Measurements from ENCODE around the gene PIK3R5.

Gene PIK3R5

GRCh38 chr17:8947201-8947600 lies 18.3 kb downstream of the PIK3R5 start:
- H3K27ac ChIP-seq (ENCODE audit: low read depth, low read length) = no peak overlapping the region
- H3K9me3 ChIP-seq (ENCODE audit: control insufficient read depth, insufficient read depth, low read length) = no peaks in the 10 kb centered on the region
- no peak overlapping the region for H3K4me2 ChIP-seq (ENCODE audit: low read length)
- TF ChIP-seq, protein P1, sequence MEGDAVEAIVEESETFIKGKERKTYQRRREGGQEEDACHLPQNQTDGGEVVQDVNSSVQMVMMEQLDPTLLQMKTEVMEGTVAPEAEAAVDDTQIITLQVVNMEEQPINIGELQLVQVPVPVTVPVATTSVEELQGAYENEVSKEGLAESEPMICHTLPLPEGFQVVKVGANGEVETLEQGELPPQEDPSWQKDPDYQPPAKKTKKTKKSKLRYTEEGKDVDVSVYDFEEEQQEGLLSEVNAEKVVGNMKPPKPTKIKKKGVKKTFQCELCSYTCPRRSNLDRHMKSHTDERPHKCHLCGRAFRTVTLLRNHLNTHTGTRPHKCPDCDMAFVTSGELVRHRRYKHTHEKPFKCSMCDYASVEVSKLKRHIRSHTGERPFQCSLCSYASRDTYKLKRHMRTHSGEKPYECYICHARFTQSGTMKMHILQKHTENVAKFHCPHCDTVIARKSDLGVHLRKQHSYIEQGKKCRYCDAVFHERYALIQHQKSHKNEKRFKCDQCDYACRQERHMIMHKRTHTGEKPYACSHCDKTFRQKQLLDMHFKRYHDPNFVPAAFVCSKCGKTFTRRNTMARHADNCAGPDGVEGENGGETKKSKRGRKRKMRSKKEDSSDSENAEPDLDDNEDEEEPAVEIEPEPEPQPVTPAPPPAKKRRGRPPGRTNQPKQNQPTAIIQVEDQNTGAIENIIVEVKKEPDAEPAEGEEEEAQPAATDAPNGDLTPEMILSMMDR (IDR thresholded peaks at IDR 0.05; ENCODE audit: low read depth, low read length, poor library complexity, severe bottlenecking) = no peak
- no peak for TF ChIP-seq EZH2phosphoT487 (IDR thresholded peaks at IDR 0.05; ENCODE audit: borderline replicate concordance, low read length)
- no peaks in the 10 kb centered on the region for H3K9me2 ChIP-seq (replicated peaks; ENCODE audit: control insufficient read depth, low read length)
- H3K79me2 ChIP-seq (ENCODE audit: control insufficient read depth, low read length) = no peaks in the 10 kb centered on the region
- H3K4me1 ChIP-seq (ENCODE audit: control insufficient read depth, low read length) = no peaks in the 10 kb centered on the region
- H3K4me3 ChIP-seq (ENCODE audit: low read length) = no peak overlapping the region
- H3F3A ChIP-seq (ENCODE audit: control insufficient read depth, insufficient read depth) = no peaks in the 10 kb centered on the region
- H3K36me3 ChIP-seq (ENCODE audit: control insufficient read depth, low read length) = no peaks in the 10 kb centered on the region
- H4K20me1 ChIP-seq (ENCODE audit: control insufficient read depth, insufficient read depth, low read depth, low read length) = no peaks in the 10 kb centered on the region
- peaks cover 4% of the 10 kb centered on the region; the same call in 1 of the 2 replicates for H3K27me3 ChIP-seq (ENCODE audit: control insufficient read depth, low read length)

DNA sequence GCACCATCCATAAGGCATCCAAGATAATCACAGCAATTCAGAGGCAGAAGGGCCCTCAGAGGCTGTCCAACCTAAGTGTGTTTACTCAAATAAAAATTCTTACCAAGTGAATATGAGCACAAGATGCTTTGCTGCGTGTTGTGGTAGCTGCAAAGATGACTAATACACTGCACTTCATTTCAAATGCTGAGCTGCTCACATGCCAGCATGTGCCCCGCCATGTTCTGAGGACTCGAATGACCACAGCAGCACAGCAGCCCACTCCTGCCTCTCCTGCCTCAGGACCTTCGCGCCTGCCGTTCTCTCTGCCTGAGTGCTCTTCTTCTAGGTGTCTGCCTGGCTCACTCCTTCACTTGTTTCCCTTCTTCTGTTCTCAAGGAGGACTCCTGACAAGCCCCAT lies 19.0 kb downstream of the PIK3R5 start:
- H3K9me3 ChIP-seq (ENCODE audit: control insufficient read depth, insufficient read depth, low read length) = no peaks in the 10 kb centered on the region
- no peak overlapping the region for H3K27ac ChIP-seq (ENCODE audit: low read depth, low read length)
- no peaks in the 10 kb centered on the region for H3K36me3 ChIP-seq (ENCODE audit: control insufficient read depth, low read length)
- H4K20me1 ChIP-seq (ENCODE audit: control insufficient read depth, insufficient read depth, low read depth, low read length) = no peaks in the 10 kb centered on the region
- no peaks in the 10 kb centered on the region for H3K9me2 ChIP-seq (replicated peaks; ENCODE audit: control insufficient read depth, low read length)
- no peaks in the 10 kb centered on the region for H3F3A ChIP-seq (ENCODE audit: control insufficient read depth, insufficient read depth)
- H3K4me1 ChIP-seq (ENCODE audit: control insufficient read depth, low read length) = no peaks in the 10 kb centered on the region
- no peaks in the 10 kb centered on the region for H3K79me2 ChIP-seq (ENCODE audit: control insufficient read depth, low read length)
- no peak overlapping the region for H3K4me2 ChIP-seq (ENCODE audit: low read length)
- peaks cover 8% of the 10 kb centered on the region for H3K27me3 ChIP-seq (ENCODE audit: control insufficient read depth, low read length)
- TF ChIP-seq EZH2phosphoT487 (IDR thresholded peaks at IDR 0.05; ENCODE audit: borderline replicate concordance, low read length) = no peak
- TF ChIP-seq, protein P1 (IDR thresholded peaks at IDR 0.05; ENCODE audit: low read depth, low read length, poor library complexity, severe bottlenecking) = no peak
- H3K4me3 ChIP-seq (ENCODE audit: low read length) = no peak overlapping the region

DNA sequence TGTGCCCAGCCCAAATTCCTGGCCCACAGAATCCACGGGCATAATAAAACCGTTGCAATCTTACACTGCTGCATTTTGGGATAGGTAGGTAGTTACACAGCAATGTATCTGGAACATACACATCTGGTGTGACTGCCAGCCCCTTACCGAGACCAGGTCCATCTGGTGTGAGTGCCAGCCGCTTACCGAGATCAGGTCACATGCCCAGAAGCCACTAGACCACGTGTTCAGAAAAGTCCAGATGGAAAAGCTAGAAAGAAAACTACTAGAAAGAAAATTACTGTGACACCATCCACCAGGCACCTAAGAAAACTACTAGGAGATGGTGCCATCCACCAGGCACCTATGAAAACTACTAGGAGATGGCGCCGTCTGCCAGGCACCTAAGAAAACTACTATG lies 19.4 kb downstream of the PIK3R5 start:
- no peaks in the 10 kb centered on the region for H3K36me3 ChIP-seq (ENCODE audit: control insufficient read depth, low read length)
- H3K9me2 ChIP-seq (replicated peaks; ENCODE audit: control insufficient read depth, low read length) = no peaks in the 10 kb centered on the region
- no peaks in the 10 kb centered on the region for H3K9me3 ChIP-seq (ENCODE audit: control insufficient read depth, insufficient read depth, low read length)
- no peaks in the 10 kb centered on the region for H3K4me1 ChIP-seq (ENCODE audit: control insufficient read depth, low read length)
- H3F3A ChIP-seq (ENCODE audit: control insufficient read depth, insufficient read depth) = no peaks in the 10 kb centered on the region
- H3K4me3 ChIP-seq (ENCODE audit: low read length) = no peak overlapping the region
- TF ChIP-seq, protein P1 (IDR thresholded peaks at IDR 0.05; ENCODE audit: low read depth, low read length, poor library complexity, severe bottlenecking) = no peak
- TF ChIP-seq EZH2phosphoT487 (IDR thresholded peaks at IDR 0.05; ENCODE audit: borderline replicate concordance, low read length) = no peak
- no peak overlapping the region for H3K4me2 ChIP-seq (ENCODE audit: low read length)
- peaks cover 12% of the 10 kb centered on the region for H3K27me3 ChIP-seq (ENCODE audit: control insufficient read depth, low read length)
- no peaks in the 10 kb centered on the region for H4K20me1 ChIP-seq (ENCODE audit: control insufficient read depth, insufficient read depth, low read depth, low read length)
- no peaks in the 10 kb centered on the region for H3K79me2 ChIP-seq (ENCODE audit: control insufficient read depth, low read length)
- H3K27ac ChIP-seq (ENCODE audit: low read depth, low read length) = no peak overlapping the region

DNA sequence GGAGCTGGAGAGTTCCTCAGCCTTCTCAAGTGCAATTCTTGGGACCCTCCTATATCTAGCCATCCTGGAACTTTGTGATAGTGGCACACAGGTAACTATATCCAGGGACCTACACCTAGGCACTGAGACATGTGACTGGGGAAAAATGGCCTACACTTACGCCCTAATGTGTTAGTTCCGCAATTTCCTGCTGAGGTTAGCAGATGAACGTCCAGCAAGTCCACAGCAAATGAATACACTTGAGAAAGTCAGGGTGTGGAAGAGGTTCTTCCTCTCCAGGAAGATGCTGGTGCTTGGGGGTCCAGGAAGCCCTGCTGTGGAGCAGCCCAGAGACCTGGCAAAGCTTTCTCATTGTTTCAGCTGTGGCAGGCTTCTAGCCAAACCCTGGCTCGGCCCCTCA lies 20.8 kb downstream of the PIK3R5 start:
- H3K9me2 ChIP-seq (replicated peaks; ENCODE audit: control insufficient read depth, low read length) = no peaks in the 10 kb centered on the region
- no peaks in the 10 kb centered on the region for H3K9me3 ChIP-seq (ENCODE audit: control insufficient read depth, insufficient read depth, low read length)
- H3K4me1 ChIP-seq (ENCODE audit: control insufficient read depth, low read length) = no peaks in the 10 kb centered on the region
- TF ChIP-seq, protein P1 (IDR thresholded peaks at IDR 0.05; ENCODE audit: low read depth, low read length, poor library complexity, severe bottlenecking) = no peak
- TF ChIP-seq EZH2phosphoT487 (IDR thresholded peaks at IDR 0.05; ENCODE audit: borderline replicate concordance, low read length) = no peak
- no peaks in the 10 kb centered on the region for H4K20me1 ChIP-seq (ENCODE audit: control insufficient read depth, insufficient read depth, low read depth, low read length)
- H3K4me3 ChIP-seq (ENCODE audit: low read length) = no peak overlapping the region
- H3K4me2 ChIP-seq (ENCODE audit: low read length) = no peak overlapping the region
- H3K79me2 ChIP-seq (ENCODE audit: control insufficient read depth, low read length) = no peaks in the 10 kb centered on the region
- peaks cover 24% of the 10 kb centered on the region for H3K27me3 ChIP-seq (ENCODE audit: control insufficient read depth, low read length)
- no peaks in the 10 kb centered on the region for H3K36me3 ChIP-seq (ENCODE audit: control insufficient read depth, low read length)
- no peak overlapping the region for H3K27ac ChIP-seq (ENCODE audit: low read depth, low read length)
- no peaks in the 10 kb centered on the region for H3F3A ChIP-seq (ENCODE audit: control insufficient read depth, insufficient read depth)

Measured in DOHH2 (cell line).